Lower leg skin (tissue), 4 donors: ENCODE results near the gene OXNAD1. TPM values are rescaled to one million over a fixed set of nuclear protein-coding genes. Genes with fewer than 3 reads are reported as not detected.

Experiments
- DNase-seq, 2 donors: peaks; one replicate each; pipeline ENCODE4 v3.0.0-alpha.2; 2019; ENCODE audit warnings: low spot score in 2 of 2
- H3K4me3 ChIP-seq: fragments of 200-600 bp; sonication (generic); 2 replicates; pipeline ENCODE4 v1.5.1; 2017; ENCODE audit warnings: mild to moderate bottlenecking, low read depth; ENCODE audit not compliant: poor library complexity, severe bottlenecking
- POLR2A ChIP-seq, 2 donors: fragments of 450-650 bp; IDR thresholded peaks; one replicate each; pipeline ENCODE4 v1.6.1; 2016 to 2017; ENCODE audit warnings: antibody characterized with exemption in 2 of 2, mild to moderate bottlenecking in 1 of 2, moderate library complexity in 1 of 2
- WGBS, 2 donors: methylation state at CpG; one replicate each; pipeline ENCODE4 v1.1.5; 2018; 5-methylcytosine and 5-hydroxymethylcytosine counted together
- intact Hi-C: fragments of 100-400 bp; cut with DNase I; formaldehyde crosslinking; loops from one replicate; pipeline ENCODE4 v1.15.0; 2023; ENCODE audit warnings: low total_unique reads
- total RNA-seq, 4 donors: library from RNA; depleted of rRNA; stranded (reverse); fragments of >200 nt; gene quantifications; one replicate each; pipeline ENCODE4 v1.1.0, GENCODE V29; 2016
- TF ChIP-seq, protein P1 (sequence below), 3 donors: fragments of 450-650 bp; IDR thresholded peaks; one replicate each; pipeline ENCODE4 v1.5.1; 2016; ENCODE audit warnings: antibody characterized with exemption in 3 of 3, mild to moderate bottlenecking in 3 of 3, moderate library complexity in 2 of 3

Gene OXNAD1
- total RNA-seq, 4 donors from 2014 or later = 7.6 to 12.7 (median 10.4) TPM

DNA sequence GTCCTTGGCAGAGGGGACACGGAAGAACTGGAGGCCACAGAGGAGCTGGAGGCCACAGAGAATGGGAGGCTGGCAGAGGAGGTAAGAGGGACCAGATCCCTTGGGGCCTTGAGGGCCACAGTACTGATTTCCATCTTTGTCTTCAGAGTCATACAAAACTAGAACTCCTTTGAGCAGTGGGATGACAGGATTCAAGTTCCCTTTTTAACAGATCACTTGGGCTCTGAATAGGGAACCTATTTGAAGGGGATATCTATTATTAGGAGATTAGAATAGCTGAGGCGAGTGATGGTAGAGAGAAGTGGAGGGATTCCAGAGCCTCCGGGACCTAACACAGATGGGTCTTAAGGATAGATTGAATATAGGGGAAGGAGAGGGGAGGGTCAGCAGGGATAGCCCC is 55.7 kb downstream of the OXNAD1 start:
- intact Hi-C loops = no loop called here
- no peak overlapping the region for H3K4me3 ChIP-seq
- TF ChIP-seq, protein P1, sequence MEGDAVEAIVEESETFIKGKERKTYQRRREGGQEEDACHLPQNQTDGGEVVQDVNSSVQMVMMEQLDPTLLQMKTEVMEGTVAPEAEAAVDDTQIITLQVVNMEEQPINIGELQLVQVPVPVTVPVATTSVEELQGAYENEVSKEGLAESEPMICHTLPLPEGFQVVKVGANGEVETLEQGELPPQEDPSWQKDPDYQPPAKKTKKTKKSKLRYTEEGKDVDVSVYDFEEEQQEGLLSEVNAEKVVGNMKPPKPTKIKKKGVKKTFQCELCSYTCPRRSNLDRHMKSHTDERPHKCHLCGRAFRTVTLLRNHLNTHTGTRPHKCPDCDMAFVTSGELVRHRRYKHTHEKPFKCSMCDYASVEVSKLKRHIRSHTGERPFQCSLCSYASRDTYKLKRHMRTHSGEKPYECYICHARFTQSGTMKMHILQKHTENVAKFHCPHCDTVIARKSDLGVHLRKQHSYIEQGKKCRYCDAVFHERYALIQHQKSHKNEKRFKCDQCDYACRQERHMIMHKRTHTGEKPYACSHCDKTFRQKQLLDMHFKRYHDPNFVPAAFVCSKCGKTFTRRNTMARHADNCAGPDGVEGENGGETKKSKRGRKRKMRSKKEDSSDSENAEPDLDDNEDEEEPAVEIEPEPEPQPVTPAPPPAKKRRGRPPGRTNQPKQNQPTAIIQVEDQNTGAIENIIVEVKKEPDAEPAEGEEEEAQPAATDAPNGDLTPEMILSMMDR (IDR thresholded peaks at IDR 0.05) = no peak
- TF ChIP-seq POLR2A (IDR thresholded peaks at IDR 0.05) = no peak
- DNase-seq = no peak
- 91 to 93% methylated on average over 3 of the region's 3 CpGs for WGBS, 2 donors

DNA sequence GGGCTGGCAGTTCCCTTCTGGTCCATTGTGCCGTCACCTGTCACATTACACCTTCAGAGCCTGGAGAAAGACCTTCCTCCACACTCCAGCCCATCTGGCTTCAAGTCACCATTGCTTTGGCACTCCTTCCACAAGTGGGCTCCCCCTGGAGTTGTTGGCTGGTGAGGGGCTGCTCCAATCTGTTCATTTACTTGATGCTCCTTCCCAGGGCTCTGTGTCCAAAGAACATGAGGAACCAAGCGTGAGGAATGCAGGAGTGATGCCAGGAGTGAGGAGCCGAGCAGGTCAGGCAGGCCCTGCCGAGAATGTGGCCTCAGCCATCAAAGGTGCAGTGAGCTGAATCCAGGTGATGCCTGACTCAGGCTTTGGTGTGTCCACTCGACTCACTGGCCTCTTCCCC is 57.2 kb downstream of the OXNAD1 start:
- no peak for TF ChIP-seq POLR2A (IDR thresholded peaks at IDR 0.05)
- TF ChIP-seq, protein P1 (IDR thresholded peaks at IDR 0.05) = no peak
- intact Hi-C loops = no loop called here
- no peak overlapping the region for H3K4me3 ChIP-seq
- WGBS, 2 donors = 75 to 78% methylated on average over 5 of the region's 5 CpGs
- no peak for DNase-seq

DNA sequence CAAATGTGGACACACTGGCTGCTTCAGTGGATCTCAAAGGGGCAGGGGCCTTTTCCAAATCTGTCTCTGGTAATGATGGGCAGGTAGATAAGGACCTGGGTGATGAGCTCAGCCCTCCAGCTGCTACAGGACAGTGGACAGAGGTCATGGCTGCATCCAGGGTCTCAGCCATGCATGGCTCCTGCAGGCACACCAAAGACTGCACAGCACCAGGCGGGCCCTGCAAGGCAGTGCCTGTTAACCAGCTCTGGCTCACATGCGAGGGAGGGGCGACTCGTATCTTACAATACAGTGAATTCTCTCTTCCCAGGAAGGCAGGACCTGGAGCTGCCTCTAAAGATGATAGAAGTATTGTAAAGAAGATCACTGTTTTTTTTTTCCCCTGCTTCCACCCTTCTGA is 58.7 kb downstream of the OXNAD1 start:
- intact Hi-C loops = no loop called here
- TF ChIP-seq, protein P1 (IDR thresholded peaks at IDR 0.05) = no peak
- TF ChIP-seq POLR2A (IDR thresholded peaks at IDR 0.05) = no peak
- DNase-seq = no peak
- 91 to 92% methylated on average over 4 of the region's 4 CpGs for WGBS, 2 donors
- H3K4me3 ChIP-seq = no peak overlapping the region

DNA sequence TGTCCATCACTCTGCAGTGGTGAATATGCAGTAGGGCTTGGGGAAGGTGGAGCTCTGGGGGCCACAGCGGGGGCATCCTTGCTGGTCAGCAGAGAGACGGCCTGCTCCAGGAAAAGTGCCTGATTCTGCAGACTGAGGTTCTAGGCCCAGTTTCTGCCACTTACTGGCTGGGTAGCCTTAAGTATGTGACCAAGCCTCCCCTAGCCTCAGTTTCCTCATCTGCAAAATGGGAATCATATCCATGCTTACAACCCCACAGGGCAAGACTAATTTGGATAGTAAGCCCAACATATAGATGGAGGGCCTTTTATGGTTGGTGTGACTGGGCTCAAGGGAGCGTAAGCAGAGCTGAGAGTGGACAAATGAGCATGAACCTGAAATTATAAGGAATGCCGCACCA is 60.8 kb downstream of the OXNAD1 start:
- H3K4me3 ChIP-seq = no peak overlapping the region
- 99 to 100% methylated on average over 4 of the region's 4 CpGs for WGBS, 2 donors
- intact Hi-C loops = no loop called here
- DNase-seq = no peak
- TF ChIP-seq POLR2A (IDR thresholded peaks at IDR 0.05) = no peak
- TF ChIP-seq, protein P1 (IDR thresholded peaks at IDR 0.05) = no peak

DNA sequence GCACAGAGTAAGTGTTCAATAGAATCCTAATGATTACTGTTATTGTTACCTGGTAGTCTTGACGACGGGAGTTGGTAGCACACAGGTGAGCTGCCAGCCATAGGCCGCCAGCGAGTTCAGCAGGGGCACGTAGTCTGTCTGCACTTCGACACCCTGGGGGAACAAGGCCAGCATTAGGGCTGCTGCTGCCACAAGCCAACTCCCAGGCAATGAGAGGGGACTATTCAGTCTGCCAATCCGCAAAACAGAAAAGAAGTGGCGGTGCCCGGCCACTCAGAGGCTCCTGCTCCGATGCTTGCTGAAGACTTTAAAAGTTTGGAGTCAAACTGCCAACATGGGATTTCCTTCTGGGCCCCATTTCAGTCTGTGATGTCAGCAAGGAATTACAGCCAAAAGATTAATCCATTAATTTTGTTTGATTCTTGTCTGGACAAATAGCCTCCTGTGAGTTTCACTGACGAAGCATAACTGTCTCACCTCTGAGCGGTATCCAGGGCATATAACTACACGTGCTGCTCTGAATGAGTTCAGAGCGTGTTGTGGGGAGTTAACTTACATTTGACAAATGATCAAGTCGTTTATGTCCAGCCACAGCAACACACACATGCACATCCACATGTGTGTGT is 61.8 kb downstream of the OXNAD1 start:
- no peak overlapping the region for H3K4me3 ChIP-seq
- DNase-seq = no peak
- WGBS, 2 donors = 64 to 68% methylated on average over 12 to 15 of the region's 15 CpGs
- TF ChIP-seq POLR2A (IDR thresholded peaks at IDR 0.05) = no peak
- TF ChIP-seq, protein P1 (IDR thresholded peaks at IDR 0.05) = no peak
- intact Hi-C loops = no loop called here

DNA sequence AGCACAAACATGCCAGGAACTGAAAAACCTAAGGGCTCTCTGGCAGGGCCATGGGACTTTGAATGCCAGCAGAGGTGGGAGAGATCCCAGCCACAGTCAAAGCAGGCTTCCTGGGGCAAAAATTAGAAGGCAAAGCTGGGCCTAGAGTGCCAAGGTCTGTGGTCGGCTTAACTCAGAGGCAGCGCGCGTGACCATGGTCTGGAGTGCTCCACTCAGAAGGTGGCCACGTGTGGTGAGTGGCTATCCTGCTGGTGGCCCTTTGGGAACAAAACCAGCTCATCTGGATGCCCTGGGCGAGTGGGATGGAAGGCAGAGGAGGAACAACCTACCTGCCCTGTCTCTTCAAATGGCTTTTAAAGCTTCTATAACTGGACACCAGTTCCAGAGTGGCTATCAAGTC is 63.1 kb downstream of the OXNAD1 start:
- DNase-seq = no peak
- TF ChIP-seq, protein P1 (IDR thresholded peaks at IDR 0.05) = no peak
- TF ChIP-seq POLR2A (IDR thresholded peaks at IDR 0.05) = no peak
- intact Hi-C loops = no loop called here
- WGBS, 2 donors = 94% methylated on average over 6 of the region's 6 CpGs
- no peak overlapping the region for H3K4me3 ChIP-seq
